ENCODE data around the gene WNT2.

WNT2 gene

DNA sequence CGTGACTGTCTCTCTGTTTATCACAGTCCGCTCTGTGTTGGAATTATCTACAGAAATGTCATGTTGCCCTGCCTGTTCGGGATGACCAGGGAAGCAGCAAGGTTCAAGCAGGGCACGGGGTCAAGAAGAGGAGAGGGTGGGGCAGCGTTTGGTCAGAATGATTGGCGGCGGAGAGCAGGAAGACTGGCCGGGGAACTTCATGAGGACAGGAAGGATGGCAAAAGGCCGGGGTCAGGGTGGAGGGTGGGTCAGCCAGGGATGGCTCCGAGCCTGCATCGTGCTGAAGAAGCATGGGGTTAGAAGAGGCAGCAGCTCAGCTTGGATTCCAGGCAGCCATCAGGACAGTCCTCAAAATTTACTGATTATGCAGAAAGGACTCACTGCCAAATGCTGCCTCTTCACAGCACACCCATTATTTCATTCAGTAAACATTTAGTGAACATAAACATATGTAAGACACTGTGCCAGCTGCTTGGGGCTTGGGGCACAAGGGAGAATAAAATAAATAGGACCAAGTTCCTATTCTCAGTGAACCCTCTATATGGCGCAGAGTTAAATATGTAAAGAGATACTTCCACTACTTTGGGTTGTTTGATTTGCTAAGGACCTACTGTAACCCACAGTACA is 42.8 kb downstream of the WNT2 start:
- Histone ChIP-seq H3K27me3 (ENCODE audit: control insufficient read depth in 1 of 2, insufficient read depth in 2 of 2, low read length in 2 of 2) (peaks cover 0 to under 1% of the 10 kb centered on the region in 2 donors), H3K27ac (ENCODE audit: low read length) (no peak overlapping the region), H3K36me3 (ENCODE audit: control insufficient read depth in 2 of 2, insufficient read depth in 2 of 2, low read length in 2 of 2) (no peaks in the 10 kb centered on the region), H3K9me3 (ENCODE audit: control insufficient read depth in 2 of 2, low read length in 2 of 2) (no peaks in the 10 kb centered on the region), H3K9ac (ENCODE audit: low read length in 2 of 2) (no peak overlapping the region), H3K4me1 (ENCODE audit: control insufficient read depth, insufficient read depth, low read length) (no peaks in the 10 kb centered on the region), H3K4me3 (ENCODE audit: low read length in 2 of 2) (no peak overlapping the region)

DNA sequence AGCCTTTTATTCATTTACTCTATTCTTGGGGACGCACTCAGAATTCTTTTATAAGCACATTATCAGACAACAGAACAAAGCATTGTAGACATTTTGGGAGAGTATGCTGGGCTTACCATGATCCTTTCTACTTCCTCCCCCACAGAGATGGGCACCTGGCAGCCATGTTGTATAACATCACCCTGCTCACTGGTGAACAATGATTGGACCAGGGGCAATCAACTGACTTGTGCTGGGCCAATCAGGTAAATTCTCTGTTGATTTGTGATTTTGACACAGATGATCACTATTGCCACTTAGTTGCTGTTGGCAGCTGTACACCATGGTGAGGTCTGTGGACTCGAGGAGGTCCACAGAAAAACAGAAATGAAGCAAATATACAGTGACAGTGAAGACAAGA is 43.7 kb downstream of the WNT2 start:
- H3K27me3 ChIP-seq (ENCODE audit: control insufficient read depth in 1 of 2, insufficient read depth in 2 of 2, low read length in 2 of 2): peaks cover 0 to 3% of the 10 kb centered on the region in 2 donors
- H3K9ac ChIP-seq (ENCODE audit: low read length in 2 of 2): no peak overlapping the region
- no peaks in the 10 kb centered on the region for H3K4me1 ChIP-seq (ENCODE audit: control insufficient read depth, insufficient read depth, low read length)
- no peaks in the 10 kb centered on the region for H3K36me3 ChIP-seq (ENCODE audit: control insufficient read depth in 2 of 2, insufficient read depth in 2 of 2, low read length in 2 of 2)
- no peaks in the 10 kb centered on the region for H3K9me3 ChIP-seq (ENCODE audit: control insufficient read depth in 2 of 2, low read length in 2 of 2)
- no peak overlapping the region for H3K27ac ChIP-seq (ENCODE audit: low read length)
- H3K4me3 ChIP-seq (ENCODE audit: low read length in 2 of 2): no peak overlapping the region

DNA sequence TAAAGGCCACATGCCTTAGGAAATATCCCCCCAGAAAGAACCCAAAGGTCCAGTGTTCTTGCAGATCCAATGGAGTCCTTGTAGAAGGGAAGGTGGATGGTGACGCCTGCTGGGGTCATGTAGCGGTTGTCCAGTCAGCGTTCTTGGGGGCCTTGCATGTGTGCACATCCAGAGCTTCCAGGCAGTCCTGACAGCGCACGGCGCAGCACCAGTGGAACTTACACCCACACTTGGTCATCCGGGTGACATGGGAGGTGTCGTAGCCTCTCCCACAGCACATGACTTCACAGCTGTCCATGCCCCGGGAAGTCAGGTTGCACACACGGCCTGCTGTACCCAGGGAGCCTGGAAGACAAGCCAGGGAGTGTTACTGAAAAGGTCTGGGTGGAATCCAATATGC is 44.8 kb downstream of the WNT2 start:
- H3K4me3 ChIP-seq (ENCODE audit: low read length in 2 of 2): no peak overlapping the region
- H3K27ac ChIP-seq (ENCODE audit: low read length): no peak overlapping the region
- no peaks in the 10 kb centered on the region for H3K36me3 ChIP-seq (ENCODE audit: control insufficient read depth in 2 of 2, insufficient read depth in 2 of 2, low read length in 2 of 2)
- no peaks in the 10 kb centered on the region for H3K9me3 ChIP-seq (ENCODE audit: control insufficient read depth in 2 of 2, low read length in 2 of 2)
- no peaks in the 10 kb centered on the region for H3K4me1 ChIP-seq (ENCODE audit: control insufficient read depth, insufficient read depth, low read length)
- no peak overlapping the region for H3K9ac ChIP-seq (ENCODE audit: low read length in 2 of 2)
- peaks cover 0 to 3% of the 10 kb centered on the region in 2 donors for H3K27me3 ChIP-seq (ENCODE audit: control insufficient read depth in 1 of 2, insufficient read depth in 2 of 2, low read length in 2 of 2)

DNA sequence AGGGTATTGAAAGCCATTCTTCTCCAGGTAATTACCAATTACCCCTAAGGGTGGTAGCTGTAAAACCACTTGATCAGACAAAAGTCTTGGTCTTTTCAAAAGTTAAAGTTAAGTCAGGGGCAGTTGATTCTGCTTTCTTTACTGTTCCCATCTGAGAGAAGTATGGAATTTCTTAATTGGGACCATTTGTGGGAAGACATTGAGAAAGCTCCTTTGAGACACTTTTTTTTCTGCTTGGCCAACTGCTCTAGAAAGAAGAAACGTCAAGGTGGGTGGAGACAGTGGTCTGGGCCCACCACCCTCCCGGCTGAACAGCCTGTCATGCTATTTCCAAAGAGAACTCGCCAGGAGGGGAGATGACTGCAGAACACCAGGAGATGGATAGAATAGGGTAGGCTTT is 45.3 kb downstream of the WNT2 start:
- H3K36me3 ChIP-seq (ENCODE audit: control insufficient read depth in 2 of 2, insufficient read depth in 2 of 2, low read length in 2 of 2): no peaks in the 10 kb centered on the region
- H3K9me3 ChIP-seq (ENCODE audit: control insufficient read depth in 2 of 2, low read length in 2 of 2): no peaks in the 10 kb centered on the region
- H3K9ac ChIP-seq (ENCODE audit: low read length in 2 of 2): no peak overlapping the region
- peaks cover 0 to 5% of the 10 kb centered on the region in 2 donors for H3K27me3 ChIP-seq (ENCODE audit: control insufficient read depth in 1 of 2, insufficient read depth in 2 of 2, low read length in 2 of 2)
- no peak overlapping the region for H3K4me3 ChIP-seq (ENCODE audit: low read length in 2 of 2)
- no peak overlapping the region for H3K27ac ChIP-seq (ENCODE audit: low read length)
- no peaks in the 10 kb centered on the region for H3K4me1 ChIP-seq (ENCODE audit: control insufficient read depth, insufficient read depth, low read length)

DNA sequence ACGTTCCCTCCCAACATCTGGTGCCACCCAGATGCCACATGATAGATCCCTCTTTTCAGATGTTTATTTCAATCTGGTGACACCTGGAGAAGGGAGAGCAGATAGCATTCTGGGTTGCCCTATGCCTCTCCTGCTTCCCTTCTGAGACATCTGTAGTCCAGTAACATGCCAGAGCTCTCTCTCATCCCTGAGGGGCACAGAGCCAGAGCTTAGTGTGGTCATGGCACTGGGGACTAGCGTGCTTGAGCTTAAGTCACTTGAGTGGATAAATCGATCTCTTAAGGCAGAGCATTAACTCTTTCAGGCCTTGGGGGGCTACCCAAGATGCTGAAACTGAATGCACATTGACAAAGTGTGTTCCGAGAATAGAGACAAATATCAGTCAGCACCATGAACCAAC is 47.9 kb downstream of the WNT2 start:
- H3K27ac ChIP-seq (ENCODE audit: low read length): no peak overlapping the region
- H3K36me3 ChIP-seq (ENCODE audit: control insufficient read depth in 2 of 2, insufficient read depth in 2 of 2, low read length in 2 of 2): no peaks in the 10 kb centered on the region
- no peaks in the 10 kb centered on the region for H3K4me1 ChIP-seq (ENCODE audit: control insufficient read depth, insufficient read depth, low read length)
- H3K27me3 ChIP-seq (ENCODE audit: control insufficient read depth in 1 of 2, insufficient read depth in 2 of 2, low read length in 2 of 2): peaks cover 0 to 5% of the 10 kb centered on the region in 2 donors
- H3K4me3 ChIP-seq (ENCODE audit: low read length in 2 of 2): no peak overlapping the region
- no peaks in the 10 kb centered on the region for H3K9me3 ChIP-seq (ENCODE audit: control insufficient read depth in 2 of 2, low read length in 2 of 2)
- no peak overlapping the region for H3K9ac ChIP-seq (ENCODE audit: low read length in 2 of 2)

DNA sequence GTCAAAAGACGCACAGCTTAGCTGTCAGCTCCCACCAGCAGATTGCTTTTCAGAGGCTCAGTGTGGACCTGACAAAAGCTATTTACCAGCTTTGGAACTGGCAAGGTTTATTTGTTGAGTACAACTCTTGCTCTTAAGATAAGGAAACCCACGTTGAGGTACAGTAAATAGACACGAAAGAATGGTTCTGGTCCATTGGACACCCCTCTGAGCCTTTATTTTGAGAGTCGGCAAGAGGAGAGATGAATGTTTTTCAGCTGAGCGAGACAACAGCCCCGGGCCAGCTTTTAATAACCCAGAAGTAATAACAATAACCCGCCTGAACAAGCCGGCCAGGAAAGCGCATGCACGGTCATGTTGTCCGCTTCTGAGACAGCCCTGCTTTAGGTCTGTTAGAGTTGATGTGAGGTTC is 49.0 kb downstream of the WNT2 start:
- Histone ChIP-seq H3K36me3 (ENCODE audit: control insufficient read depth in 2 of 2, insufficient read depth in 2 of 2, low read length in 2 of 2) (no peaks in the 10 kb centered on the region), H3K27me3 (ENCODE audit: control insufficient read depth in 1 of 2, insufficient read depth in 2 of 2, low read length in 2 of 2) (peaks cover 0 to 5% of the 10 kb centered on the region in 2 donors), H3K27ac (ENCODE audit: low read length) (no peak overlapping the region), H3K9ac (ENCODE audit: low read length in 2 of 2) (no peak overlapping the region), H3K4me3 (ENCODE audit: low read length in 2 of 2) (no peak overlapping the region), H3K9me3 (ENCODE audit: control insufficient read depth in 2 of 2, low read length in 2 of 2) (no peaks in the 10 kb centered on the region), H3K4me1 (ENCODE audit: control insufficient read depth, insufficient read depth, low read length) (no peaks in the 10 kb centered on the region)

DNA sequence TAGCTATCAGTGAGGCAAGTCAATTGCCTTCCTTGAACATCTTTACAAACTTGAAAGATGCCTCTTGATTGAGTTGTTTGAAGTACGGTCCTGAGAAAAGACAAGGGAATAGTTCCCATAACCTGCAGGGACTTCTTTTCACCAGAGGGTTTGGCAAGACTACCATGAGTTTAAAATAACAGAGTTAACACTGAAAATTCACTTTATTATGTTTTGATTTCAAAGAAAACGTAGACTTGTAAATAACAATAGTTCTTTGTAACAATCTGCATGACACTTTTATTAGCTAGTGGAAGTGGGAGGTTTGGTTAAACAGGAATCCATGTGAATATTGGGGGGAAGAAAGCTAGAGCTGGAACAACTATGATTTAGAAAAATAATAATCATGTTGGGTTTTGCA is 49.5 kb downstream of the WNT2 start:
- H3K9me3 ChIP-seq (ENCODE audit: control insufficient read depth in 2 of 2, low read length in 2 of 2): no peaks in the 10 kb centered on the region
- H3K27ac ChIP-seq (ENCODE audit: low read length): no peak overlapping the region
- no peak overlapping the region for H3K9ac ChIP-seq (ENCODE audit: low read length in 2 of 2)
- peaks cover 0 to 5% of the 10 kb centered on the region in 2 donors for H3K27me3 ChIP-seq (ENCODE audit: control insufficient read depth in 1 of 2, insufficient read depth in 2 of 2, low read length in 2 of 2)
- no peaks in the 10 kb centered on the region for H3K4me1 ChIP-seq (ENCODE audit: control insufficient read depth, insufficient read depth, low read length)
- H3K36me3 ChIP-seq (ENCODE audit: control insufficient read depth in 2 of 2, insufficient read depth in 2 of 2, low read length in 2 of 2): no peaks in the 10 kb centered on the region
- no peak overlapping the region for H3K4me3 ChIP-seq (ENCODE audit: low read length in 2 of 2)

DNA sequence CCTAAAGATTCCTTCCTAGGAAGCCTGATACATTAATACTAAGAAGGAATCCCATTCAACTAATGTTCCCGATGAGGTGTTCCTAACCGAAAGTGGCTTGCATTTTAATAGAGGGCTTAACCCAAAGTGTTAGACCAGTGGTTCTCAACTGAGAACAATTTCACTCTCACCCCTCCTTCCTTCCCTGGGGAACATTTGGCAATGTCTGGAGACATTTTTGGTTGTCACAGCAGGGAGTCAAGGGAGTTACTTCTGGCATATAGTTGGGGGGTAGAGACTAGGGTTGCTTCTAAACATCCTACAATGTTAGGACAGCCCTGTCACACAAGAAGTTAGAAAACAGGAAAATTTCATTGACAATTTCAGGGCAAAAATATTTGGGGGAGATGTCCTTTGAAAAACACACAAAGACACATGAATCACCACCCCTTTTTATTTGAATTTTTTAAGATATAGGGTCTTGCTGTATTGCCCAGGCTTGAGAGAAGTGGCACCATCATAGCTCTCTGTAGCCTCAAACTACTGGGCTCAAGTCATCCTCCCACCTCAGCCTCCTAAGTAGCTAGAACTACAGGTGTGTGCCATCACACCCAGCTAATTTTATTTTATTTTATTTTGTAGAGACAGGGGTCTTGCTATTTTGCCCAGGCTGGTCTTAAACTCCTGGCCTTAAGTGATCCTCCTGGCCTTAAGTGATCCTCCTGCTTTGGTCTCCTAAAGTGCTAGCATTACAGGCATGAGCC is 50.7 kb downstream of the WNT2 start:
- peaks cover 0 to 5% of the 10 kb centered on the region in 2 donors for H3K27me3 ChIP-seq (ENCODE audit: control insufficient read depth in 1 of 2, insufficient read depth in 2 of 2, low read length in 2 of 2)
- no peak overlapping the region for H3K9ac ChIP-seq (ENCODE audit: low read length in 2 of 2)
- no peaks in the 10 kb centered on the region for H3K9me3 ChIP-seq (ENCODE audit: control insufficient read depth in 2 of 2, low read length in 2 of 2)
- no peaks in the 10 kb centered on the region for H3K4me1 ChIP-seq (ENCODE audit: control insufficient read depth, insufficient read depth, low read length)
- no peak overlapping the region for H3K4me3 ChIP-seq (ENCODE audit: low read length in 2 of 2)
- no peak overlapping the region for H3K27ac ChIP-seq (ENCODE audit: low read length)
- H3K36me3 ChIP-seq (ENCODE audit: control insufficient read depth in 2 of 2, insufficient read depth in 2 of 2, low read length in 2 of 2): no peaks in the 10 kb centered on the region

DNA sequence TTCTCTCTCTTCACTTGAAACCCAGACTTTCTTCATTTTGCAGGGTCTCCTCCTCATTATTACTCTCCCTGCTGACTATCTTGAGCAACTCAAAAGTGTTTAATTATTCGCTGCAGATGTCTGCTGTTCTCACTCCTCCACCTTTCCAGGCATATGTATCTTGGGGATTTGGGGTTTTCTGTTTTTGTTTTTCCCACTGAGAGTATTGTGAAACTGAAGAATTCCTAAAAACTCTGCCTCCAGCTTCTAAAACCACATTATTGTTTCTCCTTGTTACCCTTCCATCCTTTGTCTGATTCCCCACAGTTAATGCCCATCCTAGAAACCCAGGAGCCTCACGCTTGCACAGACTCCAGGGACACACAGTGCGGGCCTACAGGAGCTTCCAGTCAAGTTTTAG is 51.3 kb downstream of the WNT2 start:
- Histone ChIP-seq H3K4me1 (ENCODE audit: control insufficient read depth, insufficient read depth, low read length) (no peaks in the 10 kb centered on the region), H3K4me3 (ENCODE audit: low read length in 2 of 2) (no peak overlapping the region), H3K36me3 (ENCODE audit: control insufficient read depth in 2 of 2, insufficient read depth in 2 of 2, low read length in 2 of 2) (no peaks in the 10 kb centered on the region), H3K9me3 (ENCODE audit: control insufficient read depth in 2 of 2, low read length in 2 of 2) (no peaks in the 10 kb centered on the region), H3K27me3 (ENCODE audit: control insufficient read depth in 1 of 2, insufficient read depth in 2 of 2, low read length in 2 of 2) (peaks cover 0 to 5% of the 10 kb centered on the region in 2 donors), H3K9ac (ENCODE audit: low read length in 2 of 2) (no peak overlapping the region), H3K27ac (ENCODE audit: low read length) (no peak overlapping the region)

DNA sequence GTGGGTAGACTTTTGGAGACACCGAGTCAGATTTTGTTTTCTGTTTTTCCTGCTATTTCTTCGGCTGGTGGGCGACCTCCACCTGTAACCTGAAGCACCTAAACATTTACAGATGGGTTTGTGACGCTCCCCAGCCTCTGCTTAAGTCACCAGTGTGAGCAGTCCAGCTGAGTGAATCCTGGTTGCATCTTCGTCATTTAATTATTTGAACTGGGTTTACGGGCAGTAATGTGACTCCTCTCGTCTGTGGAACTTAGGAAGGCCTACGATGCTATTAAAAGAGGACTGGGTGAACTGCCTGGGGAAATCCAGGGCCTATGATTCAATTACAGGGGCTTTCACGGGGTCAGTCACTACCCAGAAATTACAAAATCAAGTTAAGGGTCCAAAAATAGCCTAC is 52.5 kb downstream of the WNT2 start:
- Histone ChIP-seq H3K4me1 (ENCODE audit: control insufficient read depth, insufficient read depth, low read length) (no peaks in the 10 kb centered on the region), H3K27me3 (ENCODE audit: control insufficient read depth in 1 of 2, insufficient read depth in 2 of 2, low read length in 2 of 2) (peaks cover 0 to 5% of the 10 kb centered on the region in 2 donors), H3K36me3 (ENCODE audit: control insufficient read depth in 2 of 2, insufficient read depth in 2 of 2, low read length in 2 of 2) (no peaks in the 10 kb centered on the region), H3K9me3 (ENCODE audit: control insufficient read depth in 2 of 2, low read length in 2 of 2) (no peaks in the 10 kb centered on the region), H3K4me3 (ENCODE audit: low read length in 2 of 2) (no peak overlapping the region), H3K9ac (ENCODE audit: low read length in 2 of 2) (no peak overlapping the region), H3K27ac (ENCODE audit: low read length) (no peak overlapping the region)

DNA sequence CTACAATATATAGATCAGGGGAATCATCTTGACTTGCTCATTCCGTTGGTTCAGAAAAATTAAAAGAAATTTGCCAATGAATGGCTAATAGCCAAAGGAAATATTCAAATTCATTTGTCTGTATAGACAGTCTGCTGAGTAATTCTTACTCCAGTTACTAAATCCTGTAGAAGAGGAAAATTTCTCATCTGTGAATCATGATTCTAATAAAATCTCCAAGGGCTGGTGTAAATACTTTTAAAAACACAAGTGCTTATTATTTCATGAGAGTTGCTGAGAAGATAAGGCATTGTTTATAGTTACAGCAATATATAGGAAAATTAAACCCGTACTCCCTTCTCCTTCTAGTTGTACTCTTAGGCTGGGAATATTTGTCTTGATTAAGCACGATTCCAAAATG is 53.0 kb downstream of the WNT2 start:
- no peaks in the 10 kb centered on the region for H3K9me3 ChIP-seq (ENCODE audit: control insufficient read depth in 2 of 2, low read length in 2 of 2)
- no peak overlapping the region for H3K4me3 ChIP-seq (ENCODE audit: low read length in 2 of 2)
- no peaks in the 10 kb centered on the region for H3K36me3 ChIP-seq (ENCODE audit: control insufficient read depth in 2 of 2, insufficient read depth in 2 of 2, low read length in 2 of 2)
- H3K27me3 ChIP-seq (ENCODE audit: control insufficient read depth in 1 of 2, insufficient read depth in 2 of 2, low read length in 2 of 2): peaks cover 0 to 3% of the 10 kb centered on the region in 2 donors
- H3K9ac ChIP-seq (ENCODE audit: low read length in 2 of 2): no peak overlapping the region
- no peak overlapping the region for H3K27ac ChIP-seq (ENCODE audit: low read length)
- no peaks in the 10 kb centered on the region for H3K4me1 ChIP-seq (ENCODE audit: control insufficient read depth, insufficient read depth, low read length)

All from stomach smooth muscle (tissue), 2 donors.